WTC11 (cell line): Measurements from ENCODE around the gene SPINDOC. TPM values are rescaled to one million over a fixed set of nuclear protein-coding genes. Genes with fewer than 3 reads are reported as not detected.

Experiments
- ATAC-seq: fragments of 200-7000 bp; cut with Tn5 transposase; 2 replicates; pipeline ENCODE4 v1.10.0; 2021; ENCODE audit warnings: mild to moderate bottlenecking, moderate library complexity
- CTCF ChIA-PET: fragments of 300-600 bp; sonication (Branson Sonifier 250); formaldehyde crosslinking; loops from one replicate; lab custom pipeline; 2021; ENCODE audit warnings: antibody characterized with exemption; lab: Charles Lee
- POLR2A ChIA-PET: fragments of 350-600 bp; sonication (Branson Sonifier 250); formaldehyde crosslinking; loops from one replicate; lab custom pipeline; 2021; ENCODE audit warnings: antibody characterized with exemption; lab: Charles Lee
- DNase-seq: peaks from one replicate; pipeline ENCODE4 v3.0.0; 2021; ENCODE audit warnings: low spot score
- H3K27ac Mint-ChIP-seq: 2 replicates; pipeline ENCODE4 v1.8.0; 2021; ENCODE audit warnings: mixed read lengths
- H3K27me3 Mint-ChIP-seq: 2 replicates; pipeline ENCODE4 v1.8.0; 2021; ENCODE audit warnings: low read depth, mild to moderate bottlenecking, moderate library complexity, mixed read lengths
- H3K36me3 Mint-ChIP-seq: 2 replicates; pipeline ENCODE4 v1.8.0; 2021; ENCODE audit warnings: mixed read lengths
- H3K4me1 Mint-ChIP-seq: 2 replicates; pipeline ENCODE4 v1.8.0; 2022; ENCODE audit warnings: mixed read lengths
- H3K4me3 Mint-ChIP-seq: 2 replicates; pipeline ENCODE4 v1.8.0; 2021; ENCODE audit warnings: mild to moderate bottlenecking, moderate library complexity, mixed read lengths
- H3K9me3 Mint-ChIP-seq: 2 replicates; pipeline ENCODE4 v1.8.0; 2021; ENCODE audit warnings: mixed read lengths
- AFF4 ChIP-seq: sonication (generic); formaldehyde crosslinking; IDR thresholded peaks from 2 replicates; pipeline ENCODE4 v1.8.1; 2023; ENCODE audit warnings: mild to moderate bottlenecking, missing genetic modification reagents, borderline replicate concordance
- CDX4 ChIP-seq: fragments of 250-450 bp; sonication (Bioruptor Pico); IDR thresholded peaks from 2 replicates; pipeline ENCODE4 v1.9.0; 2021; ENCODE audit warnings: moderate library complexity, mild to moderate bottlenecking, inconsistent platforms, borderline replicate concordance
- E2F1 ChIP-seq: sonication (generic); formaldehyde crosslinking; IDR thresholded peaks from 2 replicates; pipeline ENCODE4 v1.8.0; 2022; ENCODE audit warnings: mild to moderate bottlenecking, missing genetic modification reagents
- EMX1 ChIP-seq: fragments of 250-450 bp; sonication (Bioruptor Pico); IDR thresholded peaks from 2 replicates; pipeline ENCODE4 v1.8.0; 2021; ENCODE audit warnings: mild to moderate bottlenecking
- ESRRA ChIP-seq: sonication (generic); formaldehyde crosslinking; IDR thresholded peaks from 2 replicates; pipeline ENCODE4 v1.8.1; 2022; ENCODE audit warnings: mild to moderate bottlenecking, missing genetic modification reagents, borderline replicate concordance
- ETV6 ChIP-seq: sonication (generic); formaldehyde crosslinking; IDR thresholded peaks from 2 replicates; pipeline ENCODE4 v1.8.1; 2022; ENCODE audit warnings: mild to moderate bottlenecking, missing genetic modification reagents
- FOXJ3 ChIP-seq: sonication (generic); formaldehyde crosslinking; IDR thresholded peaks from 2 replicates; pipeline ENCODE4 v1.9.0; 2021; ENCODE audit warnings: missing genetic modification reagents, mild to moderate bottlenecking, borderline replicate concordance
- FOXK1 ChIP-seq: sonication (generic); formaldehyde crosslinking; IDR thresholded peaks from 2 replicates; pipeline ENCODE4 v1.8.0; 2022; ENCODE audit warnings: mild to moderate bottlenecking, moderate library complexity, missing genetic modification reagents
- FOXP1 ChIP-seq: sonication (generic); formaldehyde crosslinking; IDR thresholded peaks from 2 replicates; pipeline ENCODE4 v1.8.0; 2022; ENCODE audit warnings: missing genetic modification reagents, mild to moderate bottlenecking, moderate library complexity, borderline replicate concordance
- GABPB1 ChIP-seq: sonication (generic); formaldehyde crosslinking; IDR thresholded peaks from 2 replicates; pipeline ENCODE4 v1.8.1; 2023; ENCODE audit warnings: mild to moderate bottlenecking, missing genetic modification reagents
- GRHL2 ChIP-seq: fragments of 250-450 bp; sonication (Bioruptor Pico); IDR thresholded peaks from 2 replicates; pipeline ENCODE4 v1.8.0; 2022; ENCODE audit warnings: mild to moderate bottlenecking, moderate library complexity; ENCODE audit not compliant: insufficient replicate concordance, severe bottlenecking
- JAZF1 ChIP-seq: fragments of 250-450 bp; sonication (Bioruptor Pico); IDR thresholded peaks from 2 replicates; pipeline ENCODE4 v1.9.0; 2021; ENCODE audit warnings: moderate library complexity, mild to moderate bottlenecking, inconsistent platforms
- MYBL2 ChIP-seq: sonication (generic); formaldehyde crosslinking; IDR thresholded peaks from 2 replicates; pipeline ENCODE4 v1.8.1; 2023; ENCODE audit warnings: mild to moderate bottlenecking, moderate library complexity, missing genetic modification reagents
- NFE2L1 ChIP-seq: sonication (generic); formaldehyde crosslinking; IDR thresholded peaks from 2 replicates; pipeline ENCODE4 v1.8.1; 2023; ENCODE audit warnings: missing genetic modification reagents
- NR1H2 ChIP-seq: sonication (generic); formaldehyde crosslinking; IDR thresholded peaks from 2 replicates; pipeline ENCODE4 v1.9.0; 2021; ENCODE audit warnings: mild to moderate bottlenecking, moderate library complexity, missing genetic modification reagents
- RORB ChIP-seq: fragments of 250-450 bp; sonication (Bioruptor Pico); IDR thresholded peaks from 2 replicates; pipeline ENCODE4 v1.9.0; 2021; ENCODE audit warnings: mild to moderate bottlenecking
- SMAD3 ChIP-seq: sonication (generic); formaldehyde crosslinking; IDR thresholded peaks from 2 replicates; pipeline ENCODE4 v1.8.0; 2022; ENCODE audit warnings: missing genetic modification reagents, mild to moderate bottlenecking, borderline replicate concordance
- TEAD4 ChIP-seq: sonication (generic); formaldehyde crosslinking; IDR thresholded peaks from 2 replicates; pipeline ENCODE4 v1.8.0; 2022; ENCODE audit warnings: mild to moderate bottlenecking, missing genetic modification reagents
- USF1 ChIP-seq: sonication (generic); formaldehyde crosslinking; IDR thresholded peaks from 2 replicates; pipeline ENCODE4 v1.8.0; 2022; ENCODE audit warnings: mild to moderate bottlenecking, missing genetic modification reagents
- USF2 ChIP-seq: sonication (generic); formaldehyde crosslinking; IDR thresholded peaks from 2 replicates; pipeline ENCODE4 v1.8.1; 2023; ENCODE audit warnings: mild to moderate bottlenecking, missing genetic modification reagents, moderate library complexity
- ZBTB43 ChIP-seq: sonication (generic); formaldehyde crosslinking; IDR thresholded peaks from 2 replicates; pipeline ENCODE4 v1.8.1; 2023; ENCODE audit warnings: mild to moderate bottlenecking, missing genetic modification reagents
- ZNF219 ChIP-seq: sonication (generic); formaldehyde crosslinking; IDR thresholded peaks from 2 replicates; pipeline ENCODE4 v1.8.0; 2023; ENCODE audit warnings: missing genetic modification reagents, mild to moderate bottlenecking, borderline replicate concordance
- ZNF263 ChIP-seq: sonication (generic); formaldehyde crosslinking; IDR thresholded peaks from 2 replicates; pipeline ENCODE4 v1.8.1; 2022; ENCODE audit warnings: low read depth, mild to moderate bottlenecking, moderate library complexity, missing genetic modification reagents
- ZNF317 ChIP-seq: sonication (generic); formaldehyde crosslinking; IDR thresholded peaks from 2 replicates; pipeline ENCODE4 v1.8.1; 2023; ENCODE audit warnings: low read depth, mild to moderate bottlenecking, moderate library complexity, missing genetic modification reagents, borderline replicate concordance
- ZNF396 ChIP-seq: fragments of 250-450 bp; sonication (Bioruptor Pico); IDR thresholded peaks from 2 replicates; pipeline ENCODE4 v1.8.0; 2021; ENCODE audit warnings: mild to moderate bottlenecking, moderate library complexity, borderline replicate concordance
- ZNF423 ChIP-seq: fragments of 250-450 bp; sonication (Bioruptor Pico); IDR thresholded peaks from 2 replicates; pipeline ENCODE4 v2.1.2; 2022; ENCODE audit warnings: mild to moderate bottlenecking, moderate library complexity
- ZNF671 ChIP-seq: fragments of 250-450 bp; sonication (Bioruptor Pico); IDR thresholded peaks from 2 replicates; pipeline ENCODE4 v1.8.0; 2021; ENCODE audit warnings: mild to moderate bottlenecking
- total RNA-seq: library from RNA; stranded (reverse); gene quantifications from 3 replicates; pipeline ENCODE4 v1.2.3, GENCODE V29; 2021

The SPINDOC gene
- total RNA-seq, 1 experiment from 2014 or later: 93.8 TPM

- TF ChIP-seq AFF4 (CRISPR knock-in tag) (no peak), CDX4 (no peak), NR1H2 (CRISPR knock-in tag) (no peak), MYBL2 (CRISPR knock-in tag) (no peak)
Measured at GRCh38 chr11:63793161-63793560, 20.1 kb upstream of the SPINDOC start (continued).

- ChIA-PET CTCF (no interaction called here), POLR2A (no interaction called here)
- no peak overlapping the region for H3K4me3 Mint-ChIP-seq
- ATAC-seq: no peak
- peaks cover 31% of the 10 kb centered on the region for H3K27me3 Mint-ChIP-seq
- no peak for DNase-seq
- H3K4me1 Mint-ChIP-seq: no peaks in the 10 kb centered on the region
- TF ChIP-seq EMX1 (CRISPR knock-in tag) (no peak), NFE2L1 (CRISPR knock-in tag) (no peak), E2F1 (CRISPR knock-in tag) (no peak), GRHL2 (CRISPR knock-in tag) (no peak), JAZF1 (CRISPR knock-in tag) (no peak), ZNF263 (no peak), USF1 (CRISPR knock-in tag) (no peak), CDX4 (no peak), FOXJ3 (CRISPR knock-in tag) (no peak), GABPB1 (no peak), ZNF219 (CRISPR knock-in tag) (no peak), ZNF317 (CRISPR knock-in tag) (no peak), NR1H2 (CRISPR knock-in tag) (no peak)
- peaks cover 30% of the 10 kb centered on the region for H3K9me3 Mint-ChIP-seq
- no peak overlapping the region for H3K27ac Mint-ChIP-seq
- H3K36me3 Mint-ChIP-seq: peaks cover 17% of the 10 kb centered on the region
Measured at GRCh38 chr11:63795066-63795465, 18.2 kb upstream of the SPINDOC start.

GRCh38 chr11:63800921-63801320, 12.3 kb upstream of the SPINDOC start:
- Mint-ChIP-seq H3K36me3 (no peaks in the 10 kb centered on the region), H3K27me3 (peaks cover 34% of the 10 kb centered on the region), H3K9me3 (peaks cover 13% of the 10 kb centered on the region), H3K27ac (no peak overlapping the region), H3K4me3 (no peak overlapping the region), H3K4me1 (0 out of 2 replicates have a peak, but pooled peaks cover 3% of the 10 kb centered on the region)
- DNase-seq: no peak
- ChIA-PET CTCF (no interaction called here), POLR2A (no interaction called here)
- no peak for ATAC-seq
- TF ChIP-seq SMAD3 (no peak), RORB (no peak), ZBTB43 (CRISPR knock-in tag) (no peak), ESRRA (CRISPR knock-in tag) (no peak), ZNF396 (CRISPR knock-in tag) (no peak), ZNF671 (CRISPR knock-in tag) (no peak), ETV6 (no peak), USF2 (CRISPR knock-in tag) (no peak), TEAD4 (CRISPR knock-in tag) (no peak), FOXP1 (no peak), FOXK1 (CRISPR knock-in tag) (no peak), ZNF423 (CRISPR knock-in tag) (no peak), ZNF263 (no peak)
